ENCODE measurements around the gene SMAD2. TPM values are rescaled to one million over a fixed set of nuclear protein-coding genes. Genes with fewer than 3 reads are reported as not detected.

SMAD2 gene
- total and polyA plus RNA-seq, 2 experiments from 2014 or later, result 30.9 to 90.7 TPM

DNA sequence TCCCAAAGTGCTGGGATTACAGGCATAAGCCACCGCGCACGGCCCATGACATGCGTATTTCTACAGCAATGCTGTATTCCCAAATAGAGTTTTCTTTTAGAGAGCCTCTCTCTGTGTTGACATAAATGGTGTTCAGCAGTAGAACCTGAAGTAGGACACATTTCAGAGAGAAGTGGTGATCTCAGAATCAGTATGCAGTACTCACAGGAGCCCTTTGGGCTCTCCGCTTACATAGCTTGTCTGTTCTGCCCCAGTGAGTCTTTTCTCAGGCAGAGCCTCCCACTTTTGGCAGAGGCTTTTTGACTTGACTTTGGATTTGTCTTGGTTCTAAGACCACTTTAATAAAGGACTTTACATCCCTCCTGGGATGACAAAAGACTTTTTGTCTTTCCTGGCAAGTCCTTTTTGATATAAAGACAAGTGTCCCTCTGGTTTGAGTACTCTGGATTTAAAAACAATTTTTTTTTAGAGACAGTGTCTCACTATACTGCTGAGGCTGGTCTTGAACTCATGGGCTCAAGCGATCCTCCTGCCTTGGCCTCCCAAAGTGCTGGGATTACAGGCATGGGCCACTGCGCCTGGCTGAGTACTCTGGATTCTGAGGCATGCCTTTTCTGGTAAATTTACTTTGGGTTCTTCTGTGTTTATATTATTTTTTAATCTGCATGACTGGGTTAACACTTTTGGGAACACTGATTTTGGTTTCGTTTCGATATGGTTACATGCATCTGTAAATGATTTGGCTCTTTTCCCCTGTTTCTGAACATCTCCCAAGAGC, 113.3 kb downstream of the SMAD2 start (continued):
- TF ChIP-seq, protein P1, sequence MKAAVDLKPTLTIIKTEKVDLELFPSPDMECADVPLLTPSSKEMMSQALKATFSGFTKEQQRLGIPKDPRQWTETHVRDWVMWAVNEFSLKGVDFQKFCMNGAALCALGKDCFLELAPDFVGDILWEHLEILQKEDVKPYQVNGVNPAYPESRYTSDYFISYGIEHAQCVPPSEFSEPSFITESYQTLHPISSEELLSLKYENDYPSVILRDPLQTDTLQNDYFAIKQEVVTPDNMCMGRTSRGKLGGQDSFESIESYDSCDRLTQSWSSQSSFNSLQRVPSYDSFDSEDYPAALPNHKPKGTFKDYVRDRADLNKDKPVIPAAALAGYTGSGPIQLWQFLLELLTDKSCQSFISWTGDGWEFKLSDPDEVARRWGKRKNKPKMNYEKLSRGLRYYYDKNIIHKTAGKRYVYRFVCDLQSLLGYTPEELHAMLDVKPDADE (IDR thresholded peaks at IDR 0.05), result no peak
- TF ChIP-seq, protein P2, sequence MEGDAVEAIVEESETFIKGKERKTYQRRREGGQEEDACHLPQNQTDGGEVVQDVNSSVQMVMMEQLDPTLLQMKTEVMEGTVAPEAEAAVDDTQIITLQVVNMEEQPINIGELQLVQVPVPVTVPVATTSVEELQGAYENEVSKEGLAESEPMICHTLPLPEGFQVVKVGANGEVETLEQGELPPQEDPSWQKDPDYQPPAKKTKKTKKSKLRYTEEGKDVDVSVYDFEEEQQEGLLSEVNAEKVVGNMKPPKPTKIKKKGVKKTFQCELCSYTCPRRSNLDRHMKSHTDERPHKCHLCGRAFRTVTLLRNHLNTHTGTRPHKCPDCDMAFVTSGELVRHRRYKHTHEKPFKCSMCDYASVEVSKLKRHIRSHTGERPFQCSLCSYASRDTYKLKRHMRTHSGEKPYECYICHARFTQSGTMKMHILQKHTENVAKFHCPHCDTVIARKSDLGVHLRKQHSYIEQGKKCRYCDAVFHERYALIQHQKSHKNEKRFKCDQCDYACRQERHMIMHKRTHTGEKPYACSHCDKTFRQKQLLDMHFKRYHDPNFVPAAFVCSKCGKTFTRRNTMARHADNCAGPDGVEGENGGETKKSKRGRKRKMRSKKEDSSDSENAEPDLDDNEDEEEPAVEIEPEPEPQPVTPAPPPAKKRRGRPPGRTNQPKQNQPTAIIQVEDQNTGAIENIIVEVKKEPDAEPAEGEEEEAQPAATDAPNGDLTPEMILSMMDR (conservative IDR thresholded peaks at IDR 0.05; ENCODE audit: low read depth in 2 of 2), result no peak
- TF ChIP-seq EZH2phosphoT487 (IDR thresholded peaks at IDR 0.05; ENCODE audit: unreplicated experiment) (no peak), EZH2 (IDR thresholded peaks at IDR 0.05; ENCODE audit: low read depth, unreplicated experiment) (no peak)

DNA sequence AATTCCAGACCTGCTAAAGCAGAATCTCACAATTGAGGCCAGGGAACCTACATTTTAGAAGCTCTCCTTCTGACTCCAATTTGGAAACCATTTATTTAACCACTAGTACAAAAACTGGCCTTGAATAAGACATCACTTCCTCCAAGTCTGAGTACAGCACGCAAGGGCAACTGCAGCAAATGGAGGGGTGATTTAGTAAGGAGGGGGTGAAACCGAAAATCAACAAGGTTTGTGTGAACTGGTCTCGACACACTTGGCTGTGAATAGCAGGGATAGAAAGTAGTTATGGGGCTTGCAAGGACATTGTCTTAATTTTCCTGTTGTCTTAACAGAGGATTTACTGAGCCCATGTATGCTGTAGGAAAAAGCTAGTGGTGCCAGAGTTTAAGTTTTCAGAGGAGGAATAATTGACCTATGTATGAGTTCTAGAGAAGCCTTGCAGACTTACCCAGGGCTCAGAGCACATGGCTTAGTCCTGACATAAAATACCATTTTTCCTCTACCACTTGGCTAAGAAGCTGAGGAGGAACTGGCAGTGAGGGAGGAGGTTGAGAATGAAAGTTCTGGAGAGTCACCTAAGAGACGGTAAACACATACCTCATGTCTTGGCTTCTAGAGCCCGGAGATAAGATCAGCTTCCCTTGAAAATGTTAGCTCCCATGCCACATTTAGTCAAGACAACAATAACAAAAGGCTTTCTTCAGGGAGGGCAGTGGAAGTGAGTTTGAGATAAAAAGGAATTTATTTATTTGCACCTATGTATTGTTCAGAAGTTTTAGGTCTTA, 114.8 kb downstream of the SMAD2 start:
- Histone ChIP-seq H3K79me2 (replicated peaks; ENCODE audit: insufficient read depth) (no peaks in the 10 kb centered on the region), H3K27me3 (ENCODE audit: insufficient read depth) (no peaks in the 10 kb centered on the region), H3K36me3 (ENCODE audit: insufficient read depth) (no peaks in the 10 kb centered on the region), H2AFZ (no peak overlapping the region), H3K9me2 (ENCODE audit: insufficient read depth) (peaks cover 6% of the 10 kb centered on the region), H3K4me3 (no peak overlapping the region), H3K27ac (ENCODE audit: low read depth) (no peak overlapping the region), H3K4me2 (peak overlapping the region; percentile 9; the same call in 1 of the 2 replicates), H3F3A (replicated peaks; ENCODE audit: low read depth) (no peaks in the 10 kb centered on the region; the same call in 1 of the 2 replicates), H4K20me1 (replicated peaks; ENCODE audit: insufficient read depth) (no peaks in the 10 kb centered on the region), H3K4me1 (ENCODE audit: insufficient read depth) (peaks cover 44% of the 10 kb centered on the region)
- TF ChIP-seq, protein P1 (IDR thresholded peaks at IDR 0.05), result no peak
- no peak for TF ChIP-seq ZNF114 (CRISPR knock-in tag; IDR thresholded peaks at IDR 0.05)
- TF ChIP-seq POLR2AphosphoS5 (IDR thresholded peaks at IDR 0.05; ENCODE audit: low read depth), result no peak
- H3K4me1 Mint-ChIP-seq, result peaks cover 32% of the 10 kb centered on the region
- H3K4me3 Mint-ChIP-seq, result no peak overlapping the region
- DNase-seq (ENCODE audit: low spot score) (no peak), ATAC-seq (no peak)
- H3K27ac Mint-ChIP-seq, result peak overlapping the region; percentile 78; the same call in 1 of the 2 replicates
- H3K36me3 Mint-ChIP-seq (ENCODE audit: low read depth), result peaks cover 6% of the 10 kb centered on the region; the same call in 1 of the 3 replicates
- no peaks in the 10 kb centered on the region for H3K9me3 Mint-ChIP-seq
- peaks cover 6% of the 10 kb centered on the region for H3K27me3 Mint-ChIP-seq (ENCODE audit: insufficient read depth, low read depth, poor library complexity)

Measured in GM23338 (cell line).